ENCODE measurements around the gene CES2.

DNA sequence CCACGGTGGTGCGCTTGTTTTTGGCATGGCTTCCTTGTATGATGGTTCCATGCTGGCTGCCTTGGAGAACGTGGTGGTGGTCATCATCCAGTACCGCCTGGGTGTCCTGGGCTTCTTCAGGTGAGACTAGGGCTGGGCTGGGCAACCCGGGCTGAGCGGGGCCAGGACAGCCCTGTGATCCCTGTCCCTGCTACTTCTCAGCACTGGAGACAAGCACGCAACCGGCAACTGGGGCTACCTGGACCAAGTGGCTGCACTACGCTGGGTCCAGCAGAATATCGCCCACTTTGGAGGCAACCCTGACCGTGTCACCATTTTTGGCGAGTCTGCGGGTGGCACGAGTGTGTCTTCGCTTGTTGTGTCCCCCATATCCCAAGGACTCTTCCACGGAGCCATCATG lies 4.9 kb downstream of the CES2 start:
- no peak for TF ChIP-seq POU6F1 (CRISPR knock-in tag; IDR thresholded peaks at IDR 0.05; ENCODE audit: borderline replicate concordance, low read depth)
- TF ChIP-seq ESRRG (CRISPR knock-in tag; IDR thresholded peaks at IDR 0.05), result no peak
- TF ChIP-seq, protein P1, sequence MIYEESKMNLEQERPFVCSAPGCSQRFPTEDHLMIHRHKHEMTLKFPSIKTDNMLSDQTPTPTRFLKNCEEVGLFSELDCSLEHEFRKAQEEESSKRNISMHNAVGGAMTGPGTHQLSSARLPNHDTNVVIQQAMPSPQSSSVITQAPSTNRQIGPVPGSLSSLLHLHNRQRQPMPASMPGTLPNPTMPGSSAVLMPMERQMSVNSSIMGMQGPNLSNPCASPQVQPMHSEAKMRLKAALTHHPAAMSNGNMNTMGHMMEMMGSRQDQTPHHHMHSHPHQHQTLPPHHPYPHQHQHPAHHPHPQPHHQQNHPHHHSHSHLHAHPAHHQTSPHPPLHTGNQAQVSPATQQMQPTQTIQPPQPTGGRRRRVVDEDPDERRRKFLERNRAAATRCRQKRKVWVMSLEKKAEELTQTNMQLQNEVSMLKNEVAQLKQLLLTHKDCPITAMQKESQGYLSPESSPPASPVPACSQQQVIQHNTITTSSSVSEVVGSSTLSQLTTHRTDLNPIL (CRISPR knock-in tag; IDR thresholded peaks at IDR 0.05; ENCODE audit: low read depth), result no peak
- no peak for TF ChIP-seq RARB (CRISPR knock-in tag; IDR thresholded peaks at IDR 0.05)
- TF ChIP-seq ZFP3 (CRISPR knock-in tag; IDR thresholded peaks at IDR 0.05), result no peak

Data from SK-N-SH treated with all-trans-retinoic acid at 6 μM for 48 hours (cell line).